Keratinocyte (primary cell): ENCODE measurements around the gene ZNF329. TPM values are rescaled to one million over a fixed set of nuclear protein-coding genes. Genes with fewer than 3 reads are reported as not detected.

Experiments
- DNase-seq: peaks from one replicate; pipeline ENCODE4 v3.0.0-alpha.2; 2011; ENCODE audit warnings: low read depth, missing footprints, low spot score
- FAIRE-seq: peaks from 2 replicates; lab custom pipeline; 2011; peaks lifted over from hg19 to GRCh38; lab: Jason Lieb, UNC
- H2AFZ ChIP-seq: 2 replicates; pipeline ENCODE4 v1.6.0; 2012; ENCODE audit warnings: low read length, control low read depth, inconsistent platforms; ENCODE audit not compliant: control insufficient read depth
- H3K27ac ChIP-seq: 2 replicates; pipeline ENCODE4 v1.5.1; 2011; ENCODE audit warnings: low read length; ENCODE audit not compliant: control insufficient read depth, insufficient read depth
- H3K27me3 ChIP-seq: 3 replicates; pipeline ENCODE4 v1.6.0; 2011; ENCODE audit warnings: low read length; ENCODE audit not compliant: control insufficient read depth, insufficient read depth; ENCODE audit errors: extremely low read depth
- H3K36me3 ChIP-seq, 2 experiments: 2 replicates in 1 of 2; 3 replicates in 1 of 2; pipeline ENCODE4 v1.5.1; 2011; ENCODE audit warnings: low read length in 2 of 2, mild to moderate bottlenecking in 1 of 2; ENCODE audit not compliant: control insufficient read depth in 2 of 2, insufficient read depth in 2 of 2; ENCODE audit errors: extremely low read depth in 1 of 2
- H3K4me1 ChIP-seq: 3 replicates; pipeline ENCODE4 v1.5.1; 2011; ENCODE audit warnings: low read length; ENCODE audit not compliant: control insufficient read depth, insufficient read depth; ENCODE audit errors: extremely low read depth
- H3K4me2 ChIP-seq: 3 replicates; pipeline ENCODE4 v1.6.0; 2011; ENCODE audit warnings: low read depth, low read length; ENCODE audit not compliant: control insufficient read depth, insufficient read depth; ENCODE audit errors: extremely low read depth
- H3K4me3 ChIP-seq, 3 experiments: fragments of 200-600 bp in 1 of 3; sonication (generic) in 1 of 3; 2 replicates in 2 of 3; 3 replicates in 1 of 3; pipeline ENCODE4 v1.5.1; 2011 to 2016; ENCODE audit warnings: low read length in 3 of 3, mild to moderate bottlenecking in 3 of 3, control low read depth in 2 of 3, inconsistent platforms in 1 of 3, low read depth in 1 of 3, mixed read lengths in 1 of 3, mixed run types in 1 of 3, moderate library complexity in 1 of 3; ENCODE audit not compliant: control insufficient read depth in 2 of 3, insufficient read depth in 2 of 3; ENCODE audit errors: extremely low read depth in 1 of 3
- H3K79me2 ChIP-seq: 2 replicates; pipeline ENCODE4 v1.6.0; 2012; ENCODE audit warnings: low read length; ENCODE audit not compliant: control insufficient read depth, insufficient read depth
- H3K9ac ChIP-seq: 3 replicates; pipeline ENCODE4 v1.6.0; 2011; ENCODE audit warnings: low read length; ENCODE audit not compliant: control insufficient read depth, insufficient read depth; ENCODE audit errors: extremely low read depth
- H3K9me1 ChIP-seq: 3 replicates; pipeline ENCODE4 v1.6.0; 2011; ENCODE audit warnings: low read length; ENCODE audit not compliant: control insufficient read depth, insufficient read depth; ENCODE audit errors: extremely low read depth
- H3K9me3 ChIP-seq: 2 replicates; pipeline ENCODE4 v1.5.1; 2012; ENCODE audit warnings: low read depth, low read length; ENCODE audit not compliant: control insufficient read depth
- H4K20me1 ChIP-seq: 3 replicates; pipeline ENCODE4 v1.6.0; 2011; ENCODE audit warnings: low read length; ENCODE audit not compliant: control insufficient read depth, insufficient read depth; ENCODE audit errors: extremely low read depth
- CTCF ChIP-seq, 3 experiments: IDR thresholded peaks in 1 of 3; conservative IDR thresholded peaks in 1 of 3; optimal IDR thresholded peaks in 1 of 3; 2 replicates in 2 of 3; 3 replicates in 1 of 3; pipeline versions ENCODE3 to v1.5.1; 2011; ENCODE audit warnings: low read length in 3 of 3, mild to moderate bottlenecking in 3 of 3, moderate library complexity in 2 of 3, control low read depth in 1 of 3, inconsistent platforms in 1 of 3; ENCODE audit not compliant: insufficient read depth in 2 of 3; ENCODE audit errors: extremely low read depth in 1 of 3
- EZH2 ChIP-seq: IDR thresholded peaks from one replicate; pipeline ENCODE4 v1.6.1; 2012; ENCODE audit warnings: inconsistent platforms, mild to moderate bottlenecking, low read length, moderate library complexity
- dilution Hi-C: fragments of 300-500 bp; cut with MboI; formaldehyde crosslinking; loops from one replicate; pipeline ENCODE4 v1.7.0; 2020; ENCODE audit warnings: low sequenced_read_pairs; ENCODE audit not compliant: extremely low pct_ligation_motif_present
- polyA plus RNA-seq, 5 experiments: library from polyadenylated mRNA; depleted of rRNA in 3 of 5; stranded (reverse) in 3 of 5; stranded (forward) in 1 of 5; unstranded in 1 of 5; fragments of >200 nt; gene quantifications; 1 replicate in 1 of 5; 2 replicates in 3 of 5; 3 replicates in 1 of 5; pipeline versions ENCODE4 v1.2.1 to v1.2.3, GENCODE V29; 2011 to 2012; ENCODE audit warnings: missing spikeins in 2 of 5, low read depth in 1 of 5, low replicate concordance in 1 of 5

Gene ZNF329
- polyA plus RNA-seq, 1 donor (not counting 4 experiments of a cell fraction or from before 2014, with no cell fraction given), result 8.5 TPM

- H3K4me2 ChIP-seq, result no peak overlapping the region
- H3K27me3 ChIP-seq, result no peaks in the 10 kb centered on the region
- no peaks in the 10 kb centered on the region for H3K9me1 ChIP-seq
- no peak overlapping the region for H3K4me3 ChIP-seq
- dilution Hi-C loops, result no loop called here
- H3K27ac ChIP-seq, result no peak overlapping the region
- no peak overlapping the region for H2AFZ ChIP-seq
- TF ChIP-seq EZH2, result no peak
- no peak overlapping the region for H3K9ac ChIP-seq
- DNase-seq (no peak), FAIRE-seq (no peak)
- H3K36me3 ChIP-seq, result peaks cover 0 to 8% of the 10 kb centered on the region in 2 experiments
- H3K79me2 ChIP-seq, result no peaks in the 10 kb centered on the region
- no peaks in the 10 kb centered on the region for H3K4me1 ChIP-seq
- H3K9me3 ChIP-seq, result peaks cover 18% of the 10 kb centered on the region
- no peaks in the 10 kb centered on the region for H4K20me1 ChIP-seq
Observed at GRCh38 chr19:58091251-58091995, 59.2 kb downstream of the ZNF329 start.

- no peak for FAIRE-seq
Observed at GRCh38 chr19:58089846-58090245, 60.7 kb downstream of the ZNF329 start.

More at GRCh38 chr19:58089846-58090245, 60.7 kb downstream of the ZNF329 start:
- H4K20me1 ChIP-seq, result no peaks in the 10 kb centered on the region
- H3K79me2 ChIP-seq, result no peaks in the 10 kb centered on the region
- dilution Hi-C loops, result no loop called here
- peaks cover 21% of the 10 kb centered on the region for H3K9me3 ChIP-seq
- H3K27ac ChIP-seq, result no peak overlapping the region
- TF ChIP-seq EZH2 (no peak), CTCF (optimal IDR thresholded peaks at IDR 0.05 in 1 of 3, IDR thresholded peaks at IDR 0.05 in 1 of 3, conservative IDR thresholded peaks at IDR 0.05 in 1 of 3; ENCODE audit: extremely low read depth in 1 of 3, insufficient read depth in 2 of 3, low read length in 3 of 3) (no peak)
- peaks cover 0 to 9% of the 10 kb centered on the region in 2 experiments for H3K36me3 ChIP-seq
- no peak overlapping the region for H2AFZ ChIP-seq
- no peak overlapping the region for H3K4me2 ChIP-seq
- no peak for DNase-seq
- no peaks in the 10 kb centered on the region for H3K27me3 ChIP-seq
- no peaks in the 10 kb centered on the region for H3K4me1 ChIP-seq
- no peak overlapping the region for H3K4me3 ChIP-seq
- H3K9ac ChIP-seq, result no peak overlapping the region
- H3K9me1 ChIP-seq, result no peaks in the 10 kb centered on the region
